Adrenal gland (tissue), 5 donors: Measurements from ENCODE around the gene ANXA9.

Experiments used
- CTCF ChIP-seq, 6 experiments: fragments of 450-650 bp in 4 of 6; fragments of 200-600 bp in 2 of 6; sonication (generic) in 1 of 6; IDR thresholded peaks; 1 replicate in 5 of 6; 2 replicates in 1 of 6; pipeline versions ENCODE4 v1.5.1 to v1.8.0; 2016 to 2021; ENCODE audit warnings: antibody characterized with exemption in 6 of 6, mild to moderate bottlenecking in 2 of 6, moderate library complexity in 1 of 6
- POLR2A ChIP-seq, 2 donors: fragments of 450-650 bp; IDR thresholded peaks; one replicate each; pipeline ENCODE4 v1.6.1; 2017; ENCODE audit warnings: antibody characterized with exemption in 2 of 2, mild to moderate bottlenecking in 2 of 2, moderate library complexity in 1 of 2
- donor health status: DM: no; HTN: no; CAD: no.

- TF ChIP-seq CTCF (IDR thresholded peaks at IDR 0.05), result no peak
- no peak for TF ChIP-seq POLR2A (IDR thresholded peaks at IDR 0.05)
Measured at GRCh38 chr1:150961756-150962155, 20.3 kb upstream of the ANXA9 start.
